Gastrocnemius medialis (tissue), 4 donors: Measurements from ENCODE around the gene ATXN7. TPM values are rescaled to one million over a fixed set of nuclear protein-coding genes. Genes with fewer than 3 reads are reported as not detected.

ENCODE experiments used
- ATAC-seq, 2 donors: fragments of 150-250 bp; one replicate each; pipeline ENCODE4 v1.9.1; 2016
- DNase-seq, 2 donors: peaks; one replicate each; pipeline ENCODE4 v3.0.0-alpha.2; 2019
- H3K27ac ChIP-seq, 4 donors: fragments of 200-600 bp; sonication (generic); 1 replicate in 1 of 4; 2 replicates in 3 of 4; pipeline ENCODE4 v1.5.1; 2016 to 2018; ENCODE audit warnings: mild to moderate bottlenecking in 2 of 4, moderate library complexity in 1 of 4
- H3K27me3 ChIP-seq, 3 donors: fragments of 200-600 bp; sonication (generic) in 2 of 3; 1 replicate in 1 of 3; 2 replicates in 2 of 3; pipeline versions ENCODE4 v1.5.1 to v1.6.0; 2016 to 2019; ENCODE audit warnings: mild to moderate bottlenecking in 1 of 3, moderate library complexity in 1 of 3
- H3K36me3 ChIP-seq, 2 donors: fragments of 200-600 bp; sonication (generic) in 1 of 2; one replicate each; pipeline ENCODE4 v1.5.1; 2017 to 2018
- H3K4me1 ChIP-seq, 2 donors: fragments of 200-600 bp; sonication (generic) in 1 of 2; one replicate each; pipeline ENCODE4 v1.5.1; 2016 to 2017; ENCODE audit warnings: mild to moderate bottlenecking in 2 of 2
- H3K4me3 ChIP-seq, 4 donors: fragments of 200-600 bp; sonication (generic) in 3 of 4; 1 replicate in 1 of 4; 2 replicates in 3 of 4; pipeline ENCODE4 v1.5.1; 2016 to 2019; ENCODE audit warnings: mild to moderate bottlenecking in 2 of 4
- H3K9me3 ChIP-seq, 3 donors: fragments of 200-600 bp; sonication (generic) in 2 of 3; 1 replicate in 1 of 3; 2 replicates in 2 of 3; pipeline ENCODE4 v1.5.1; 2016 to 2019
- POLR2A ChIP-seq, 2 donors: fragments of 450-650 bp; IDR thresholded peaks; one replicate each; pipeline ENCODE4 v1.6.1; 2017; ENCODE audit warnings: antibody characterized with exemption in 2 of 2, mild to moderate bottlenecking in 2 of 2, moderate library complexity in 2 of 2
- in situ Hi-C, 4 donors: fragments of 200-750 bp; cut with MboI; loops; one replicate each; pipeline versions ENCODE4 v1.15.0 to v1.8.0; 2017; ENCODE audit warnings: low sequenced_read_pairs in 4 of 4
- intact Hi-C: fragments of 100-400 bp; cut with DNase I; formaldehyde crosslinking; loops from one replicate; pipeline ENCODE4 v1.15.1; 2023; ENCODE audit warnings: low total_unique reads
- total RNA-seq, 4 donors: library from RNA; depleted of rRNA; stranded (reverse); fragments of >200 nt; gene quantifications; one replicate each; pipeline versions ENCODE4 v1.1.0 to v1.2.3, GENCODE V29; 2016
- TF ChIP-seq, protein P1 (sequence below), 5 experiments: fragments of 450-650 bp in 3 of 5; fragments of 200-600 bp in 2 of 5; sonication (generic) in 2 of 5; IDR thresholded peaks in 4 of 5; conservative IDR thresholded peaks in 1 of 5; 1 replicate in 4 of 5; 2 replicates in 1 of 5; pipeline ENCODE4 v1.5.1; 2016 to 2019; ENCODE audit warnings: antibody characterized with exemption in 5 of 5, mild to moderate bottlenecking in 3 of 5, moderate library complexity in 3 of 5

Gene ATXN7
- total RNA-seq, 4 donors from 2014 or later = 14.5 to 27.4 (median 23.7) TPM

DNA sequence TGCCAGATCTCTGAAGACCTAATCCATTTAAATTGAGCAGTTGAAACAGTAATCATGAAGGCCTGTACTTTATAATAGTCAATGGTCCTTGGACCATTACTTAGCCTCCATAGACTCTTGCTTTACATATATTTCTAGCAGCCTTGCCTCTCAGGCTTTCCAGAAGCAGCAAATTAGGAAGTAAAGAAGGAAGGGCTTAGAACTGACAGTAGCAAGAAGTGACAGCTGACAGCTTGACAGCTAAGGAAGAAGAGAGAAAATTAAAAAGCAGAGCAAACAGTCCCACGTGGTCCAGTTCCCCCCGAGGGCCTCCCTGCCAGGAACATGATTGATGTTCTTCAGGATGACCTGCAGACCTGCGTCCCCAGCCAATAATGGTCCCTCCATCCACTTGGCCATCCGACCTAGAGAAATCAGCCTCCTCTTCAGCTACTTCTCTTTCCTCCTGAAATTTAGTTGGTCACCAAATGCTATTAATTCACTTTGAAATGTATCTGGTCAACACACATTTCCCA is 174.6 kb downstream of the ATXN7 start:
- no peak for DNase-seq
- no peaks in the 10 kb centered on the region for H3K27me3 ChIP-seq
- H3K4me1 ChIP-seq = no peaks in the 10 kb centered on the region
- intact Hi-C loops (no loop called here), in situ Hi-C loops (loop anchor here in 3 of 4 donors (5.0 to 25.0 kb wide), 3 partner anchors 349 to 369 kb away; no protein-coding TSS in a partner anchor)
- no peaks in the 10 kb centered on the region for H3K36me3 ChIP-seq
- no peak for ATAC-seq
- TF ChIP-seq, protein P1, sequence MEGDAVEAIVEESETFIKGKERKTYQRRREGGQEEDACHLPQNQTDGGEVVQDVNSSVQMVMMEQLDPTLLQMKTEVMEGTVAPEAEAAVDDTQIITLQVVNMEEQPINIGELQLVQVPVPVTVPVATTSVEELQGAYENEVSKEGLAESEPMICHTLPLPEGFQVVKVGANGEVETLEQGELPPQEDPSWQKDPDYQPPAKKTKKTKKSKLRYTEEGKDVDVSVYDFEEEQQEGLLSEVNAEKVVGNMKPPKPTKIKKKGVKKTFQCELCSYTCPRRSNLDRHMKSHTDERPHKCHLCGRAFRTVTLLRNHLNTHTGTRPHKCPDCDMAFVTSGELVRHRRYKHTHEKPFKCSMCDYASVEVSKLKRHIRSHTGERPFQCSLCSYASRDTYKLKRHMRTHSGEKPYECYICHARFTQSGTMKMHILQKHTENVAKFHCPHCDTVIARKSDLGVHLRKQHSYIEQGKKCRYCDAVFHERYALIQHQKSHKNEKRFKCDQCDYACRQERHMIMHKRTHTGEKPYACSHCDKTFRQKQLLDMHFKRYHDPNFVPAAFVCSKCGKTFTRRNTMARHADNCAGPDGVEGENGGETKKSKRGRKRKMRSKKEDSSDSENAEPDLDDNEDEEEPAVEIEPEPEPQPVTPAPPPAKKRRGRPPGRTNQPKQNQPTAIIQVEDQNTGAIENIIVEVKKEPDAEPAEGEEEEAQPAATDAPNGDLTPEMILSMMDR (IDR thresholded peaks at IDR 0.05 in 4 of 5, conservative IDR thresholded peaks at IDR 0.05 in 1 of 5) = no peak
- TF ChIP-seq POLR2A (IDR thresholded peaks at IDR 0.05) = no peak
- H3K4me3 ChIP-seq = no peak overlapping the region
- no peaks in the 10 kb centered on the region for H3K9me3 ChIP-seq
- no peak overlapping the region for H3K27ac ChIP-seq

DNA sequence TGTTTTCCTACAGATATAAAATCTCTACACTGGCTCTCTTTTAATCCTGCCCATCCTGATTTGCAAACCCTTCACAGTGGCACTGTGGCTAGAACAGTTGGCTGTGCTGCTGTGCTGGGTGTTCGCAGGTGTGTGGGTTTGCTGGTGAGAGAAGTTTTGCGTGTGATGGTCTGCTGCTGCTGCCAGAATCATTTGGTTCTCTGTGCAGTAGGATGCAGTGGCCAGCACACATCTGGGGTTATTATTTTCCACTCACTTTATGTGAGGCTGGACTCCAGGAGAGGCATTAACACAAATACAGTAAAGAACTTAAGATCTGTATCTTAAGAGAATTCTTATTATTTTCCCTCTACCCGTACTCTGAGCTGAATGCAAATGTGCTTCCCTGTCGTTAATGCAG is 175.7 kb downstream of the ATXN7 start:
- H3K27me3 ChIP-seq = no peaks in the 10 kb centered on the region
- H3K36me3 ChIP-seq = no peaks in the 10 kb centered on the region
- in situ Hi-C loops = loop anchor here in 3 of 4 donors (5.0 to 25.0 kb wide), 3 partner anchors 348 to 368 kb away; no protein-coding TSS in a partner anchor
- intact Hi-C loops = no loop called here
- ATAC-seq (no peak), DNase-seq (no peak)
- H3K27ac ChIP-seq = no peak overlapping the region
- no peak for TF ChIP-seq POLR2A (IDR thresholded peaks at IDR 0.05)
- TF ChIP-seq, protein P1 (IDR thresholded peaks at IDR 0.05 in 4 of 5, conservative IDR thresholded peaks at IDR 0.05 in 1 of 5) = no peak
- H3K4me3 ChIP-seq = no peak overlapping the region
- no peaks in the 10 kb centered on the region for H3K4me1 ChIP-seq
- H3K9me3 ChIP-seq = no peaks in the 10 kb centered on the region

DNA sequence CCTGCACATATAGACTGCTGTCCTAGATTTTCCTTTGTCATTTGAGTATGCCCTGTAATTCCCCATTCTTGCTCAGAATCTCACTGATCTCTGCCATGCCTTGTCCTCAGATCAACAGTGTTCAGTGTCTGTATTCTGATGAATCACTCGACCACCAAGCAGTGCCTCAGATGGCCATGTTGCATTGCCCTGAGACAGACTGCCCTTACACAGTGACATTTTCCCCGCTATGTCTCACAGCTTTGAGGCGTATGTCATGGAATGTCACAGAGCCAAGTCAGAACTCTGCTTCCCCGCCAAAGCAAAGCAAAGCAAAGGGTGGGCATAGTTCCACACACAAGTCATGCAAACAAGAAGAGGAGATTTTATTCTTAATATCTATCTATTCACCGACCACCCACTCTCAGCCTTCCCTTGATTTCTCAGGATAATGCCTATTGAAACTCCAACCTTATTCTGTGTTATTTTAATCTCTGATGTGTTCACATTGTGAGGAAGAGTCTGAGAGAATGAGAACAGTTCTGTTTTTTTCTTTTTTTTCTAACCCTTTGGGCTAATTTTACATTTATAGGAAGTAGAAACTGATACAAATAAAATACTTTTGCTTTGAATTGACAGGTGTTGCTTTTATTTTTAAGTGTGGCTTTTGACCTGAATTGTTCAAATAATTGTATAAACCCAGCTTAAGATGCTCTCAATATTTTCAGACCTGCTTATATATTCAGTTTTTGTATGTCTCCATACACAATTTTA is 176.5 kb downstream of the ATXN7 start:
- TF ChIP-seq, protein P1 (IDR thresholded peaks at IDR 0.05 in 4 of 5, conservative IDR thresholded peaks at IDR 0.05 in 1 of 5) = no peak
- no peak for TF ChIP-seq POLR2A (IDR thresholded peaks at IDR 0.05)
- intact Hi-C loops (no loop called here), in situ Hi-C loops (loop anchor here in 3 of 4 donors (5.0 to 25.0 kb wide), 3 partner anchors 347 to 367 kb away; no protein-coding TSS in a partner anchor)
- H3K36me3 ChIP-seq = no peaks in the 10 kb centered on the region
- no peaks in the 10 kb centered on the region for H3K9me3 ChIP-seq
- no peaks in the 10 kb centered on the region for H3K27me3 ChIP-seq
- H3K27ac ChIP-seq = no peak overlapping the region
- no peaks in the 10 kb centered on the region for H3K4me1 ChIP-seq
- ATAC-seq (no peak), DNase-seq (no peak)
- no peak overlapping the region for H3K4me3 ChIP-seq

DNA sequence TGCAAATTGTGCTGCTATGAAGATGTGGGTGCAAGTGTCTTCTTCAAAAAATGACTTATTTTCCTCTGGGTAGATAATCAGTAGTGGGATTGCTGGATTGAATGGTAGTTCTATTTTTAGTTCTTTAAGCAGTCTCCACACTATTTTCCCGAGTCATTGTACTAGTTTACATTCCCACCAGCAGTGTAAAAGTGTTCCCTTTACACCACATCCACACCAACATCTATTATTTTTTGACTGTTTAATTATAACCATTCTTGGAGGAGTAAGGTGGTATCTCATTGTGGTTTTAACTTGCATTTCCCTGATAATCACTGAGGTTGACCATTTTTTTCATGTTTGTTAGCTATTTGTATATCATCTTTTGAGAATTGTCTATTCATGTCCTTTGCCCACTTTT is 179.3 kb downstream of the ATXN7 start:
- Histone ChIP-seq H3K9me3 (no peaks in the 10 kb centered on the region), H3K27ac (no peak overlapping the region), H3K4me1 (no peaks in the 10 kb centered on the region), H3K4me3 (no peak overlapping the region), H3K36me3 (no peaks in the 10 kb centered on the region), H3K27me3 (no peaks in the 10 kb centered on the region)
- in situ Hi-C loops (loop anchor here in 1 of 4 donors (25.0 kb wide), 1 partner anchor 344 kb away; no protein-coding TSS in a partner anchor), intact Hi-C loops (no loop called here)
- DNase-seq (no peak), ATAC-seq (no peak)
- TF ChIP-seq POLR2A (IDR thresholded peaks at IDR 0.05) = no peak
- TF ChIP-seq, protein P1 (IDR thresholded peaks at IDR 0.05 in 4 of 5, conservative IDR thresholded peaks at IDR 0.05 in 1 of 5) = no peak
